Tibial nerve (tissue), 3 donors: Measurements from ENCODE around the gene SLC37A1.

Experiments
- CTCF ChIP-seq, 5 experiments: fragments of 200-600 bp in 3 of 5; fragments of 450-650 bp in 2 of 5; sonication (generic) in 3 of 5; IDR thresholded peaks; one replicate each; pipeline ENCODE4 v1.5.1; 2016 to 2019; ENCODE audit warnings: antibody characterized with exemption in 5 of 5, mild to moderate bottlenecking in 3 of 5, moderate library complexity in 2 of 5
- POLR2A ChIP-seq, 2 donors: fragments of 450-650 bp; IDR thresholded peaks; one replicate each; pipeline ENCODE4 v1.6.1; 2017; ENCODE audit warnings: antibody characterized with exemption in 2 of 2, mild to moderate bottlenecking in 2 of 2, moderate library complexity in 2 of 2

- TF ChIP-seq CTCF (IDR thresholded peaks at IDR 0.05) = no peak
- TF ChIP-seq POLR2A (IDR thresholded peaks at IDR 0.05) = no peak
Observed at GRCh38 chr21:42619841-42620240, 106.2 kb downstream of the SLC37A1 start.
